CD4-positive, alpha-beta T cell treated with Interleukin-6 for 4 hours (primary cell): ENCODE results near the gene ACSS1.

Source experiments
- DNase-seq: peaks from one replicate; pipeline ENCODE4 v3.0.0-alpha.2; 2020; ENCODE audit warnings: mixed read lengths

Gene ACSS1

GRCh38 chr20:24969186-24970029, 88.5 kb downstream of the ACSS1 start:
- DNase-seq, result no peak

- no peak for DNase-seq
Measured at GRCh38 chr20:24968278-24968800, 89.6 kb downstream of the ACSS1 start.

- no peak for DNase-seq
Measured at GRCh38 chr20:24966317-24967012, 91.5 kb downstream of the ACSS1 start.

GRCh38 chr20:24965065-24965919, 92.6 kb downstream of the ACSS1 start:
- no peak for DNase-seq

GRCh38 chr20:24964506-24964840, 93.5 kb downstream of the ACSS1 start:
- DNase-seq, result no peak

GRCh38 chr20:24963672-24964505, 94.0 kb downstream of the ACSS1 start:
- DNase-seq, result no peak

GRCh38 chr20:24962510-24962909, 95.4 kb downstream of the ACSS1 start:
- DNase-seq, result no peak

- no peak for DNase-seq
Measured at GRCh38 chr20:24962182-24962492, 95.8 kb downstream of the ACSS1 start.

GRCh38 chr20:24961384-24962181, 96.4 kb downstream of the ACSS1 start:
- DNase-seq, result no peak

GRCh38 chr20:24960861-24961260, 97.1 kb downstream of the ACSS1 start:
- no peak for DNase-seq

- no peak for DNase-seq
Measured at GRCh38 chr20:24960302-24960801, 97.6 kb downstream of the ACSS1 start.

GRCh38 chr20:24959591-24960301, 98.2 kb downstream of the ACSS1 start:
- DNase-seq, result no peak

GRCh38 chr20:24958506-24959385, 99.2 kb downstream of the ACSS1 start:
- no peak for DNase-seq

- no peak for DNase-seq
Measured at GRCh38 chr20:24957326-24958016, 100.5 kb downstream of the ACSS1 start.
